HuH-7.5 (cell line): Measurements from ENCODE around the gene ATP8B1.
"Not testable (repeated sequence)": the region's sequence is repeated elsewhere in the genome, so short reads cannot be mapped to it uniquely, and the experiment has no call there.

Experiments
- DNase-seq: peaks from one replicate; pipeline ENCODE4 v3.0.0; 2011; ENCODE audit warnings: low spot score

ATP8B1 gene

GRCh38 chr18:57764995-57765394 is 38.1 kb downstream of the ATP8B1 start:
- DNase-seq, result no peak

GRCh38 chr18:57764087-57764486 is 39.0 kb downstream of the ATP8B1 start:
- DNase-seq, result no peak

- no peak for DNase-seq
These were observed 40.4 kb downstream of the ATP8B1 start for GRCh38 chr18:57762686-57763085.

GRCh38 chr18:57759650-57760049 is 43.5 kb downstream of the ATP8B1 start:
- no peak for DNase-seq

GRCh38 chr18:57755473-57756067 is 47.5 kb downstream of the ATP8B1 start:
- no peak for DNase-seq

GRCh38 chr18:57754577-57755338 is 48.4 kb downstream of the ATP8B1 start:
- no peak for DNase-seq

GRCh38 chr18:57753063-57753462 is 50.1 kb downstream of the ATP8B1 start:
- DNase-seq, result no peak

GRCh38 chr18:57749604-57749970 is 53.5 kb downstream of the ATP8B1 start:
- no peak for DNase-seq

GRCh38 chr18:57748770-57749603 is 54.1 kb downstream of the ATP8B1 start:
- DNase-seq, result peak; percentile 22

- DNase-seq, result no peak
These were observed 55.1 kb downstream of the ATP8B1 start for GRCh38 chr18:57747809-57748680.

- DNase-seq, result no peak
These were observed 58.9 kb downstream of the ATP8B1 start for GRCh38 chr18:57744211-57744694.

- no peak for DNase-seq
These were observed 60.1 kb downstream of the ATP8B1 start for GRCh38 chr18:57743008-57743407.

GRCh38 chr18:57741273-57741672 is 61.8 kb downstream of the ATP8B1 start:
- DNase-seq, result no peak

GRCh38 chr18:57738078-57738477 is 65.0 kb downstream of the ATP8B1 start:
- DNase-seq, result no peak

GRCh38 chr18:57737400-57738060 is 65.6 kb downstream of the ATP8B1 start:
- peak; percentile 26 for DNase-seq

- not testable (repeated sequence) for DNase-seq
These were observed 68.1 kb downstream of the ATP8B1 start for GRCh38 chr18:57735042-57735441.

GRCh38 chr18:57733861-57734260 is 69.3 kb downstream of the ATP8B1 start:
- no peak for DNase-seq

- no peak for DNase-seq
These were observed 73.0 kb downstream of the ATP8B1 start for GRCh38 chr18:57730146-57730545.

- no peak for DNase-seq
These were observed 74.1 kb downstream of the ATP8B1 start for GRCh38 chr18:57728941-57729511.

- DNase-seq, result no peak
These were observed 74.9 kb downstream of the ATP8B1 start for GRCh38 chr18:57727952-57728807.
